Endodermal cell (in vitro differentiated cells): ENCODE data around the gene CCDC102A. TPM values are rescaled to one million over a fixed set of nuclear protein-coding genes. Genes with fewer than 3 reads are reported as not detected.

Experiments
- DNase-seq: peaks from one replicate; pipeline ENCODE4 v3.0.0-alpha.2; 2017
- H3K27ac ChIP-seq: 2 replicates; pipeline ENCODE4 v1.5.1; 2013; ENCODE audit warnings: mild to moderate bottlenecking, low read depth, low read length, moderate library complexity
- H3K27me3 ChIP-seq: 2 replicates; pipeline ENCODE4 v1.6.1; 2013; ENCODE audit warnings: mild to moderate bottlenecking, low read length, moderate library complexity; ENCODE audit not compliant: insufficient read depth, control insufficient read depth, poor library complexity, severe bottlenecking
- H3K36me3 ChIP-seq: 2 replicates; pipeline ENCODE4 v1.7.0; 2013; ENCODE audit warnings: mild to moderate bottlenecking, low read length, moderate library complexity; ENCODE audit not compliant: control insufficient read depth, insufficient read depth
- H3K4me1 ChIP-seq: one replicate; pipeline ENCODE4 v1.7.0; 2013; ENCODE audit warnings: low read length; ENCODE audit not compliant: control insufficient read depth, insufficient read depth
- H3K4me3 ChIP-seq: 2 replicates; pipeline ENCODE4 v1.5.1; 2013; ENCODE audit warnings: mild to moderate bottlenecking, low read length, moderate library complexity
- H3K9ac ChIP-seq: 2 replicates; pipeline ENCODE4 v1.6.1; 2013; ENCODE audit warnings: mild to moderate bottlenecking, low read length, moderate library complexity; ENCODE audit not compliant: poor library complexity, severe bottlenecking; ENCODE audit errors: extremely low read depth
- H3K9me3 ChIP-seq: 2 replicates; pipeline ENCODE4 v1.6.1; 2013; ENCODE audit warnings: mild to moderate bottlenecking, low read length, moderate library complexity; ENCODE audit not compliant: control insufficient read depth
- H3K27ac Mint-ChIP-seq: 2 replicates; pipeline ENCODE4 v1.8.0; 2020; ENCODE audit warnings: mixed read lengths
- H3K27me3 Mint-ChIP-seq: 2 replicates; pipeline ENCODE4 v1.8.0; 2021; ENCODE audit warnings: mild to moderate bottlenecking, mixed read lengths; ENCODE audit not compliant: insufficient read depth
- H3K36me3 Mint-ChIP-seq: 2 replicates; pipeline ENCODE4 v1.8.0; 2020; ENCODE audit warnings: low read depth, mixed read lengths
- H3K4me1 Mint-ChIP-seq: 2 replicates; pipeline ENCODE4 v1.8.0; 2020; ENCODE audit warnings: mixed read lengths
- H3K4me3 Mint-ChIP-seq: 2 replicates; pipeline ENCODE4 v1.8.0; 2020; ENCODE audit warnings: mild to moderate bottlenecking, moderate library complexity, mixed read lengths
- H3K9me3 Mint-ChIP-seq: 2 replicates; pipeline ENCODE4 v1.8.0; 2020; ENCODE audit warnings: mild to moderate bottlenecking, mixed read lengths
- CTCF ChIP-seq: fragments of 200-600 bp; sonication (generic); conservative IDR thresholded peaks from 2 replicates; pipeline ENCODE4 v1.5.0; 2021; ENCODE audit warnings: antibody characterized with exemption, mild to moderate bottlenecking
- WGBS, 2 experiments: methylation state at CpG; one replicate each; pipeline versions ENCODE4 v1.1.5 to v1.1.7; 2013; ENCODE audit warnings: missing lambda C conversion rate in 2 of 2, mixed read lengths in 1 of 2; ENCODE audit not compliant: insufficient coverage in 1 of 2, insufficient read length in 1 of 2; 5-methylcytosine and 5-hydroxymethylcytosine counted together
- total RNA-seq, 2 donors: library from RNA; stranded (reverse); fragmentation: NEBNext Ultra II Directional in 1 of 2; extraction: Animal tissue kit (Norgen Biotek cat#: 25700) in 1 of 2; gene quantifications; 2 replicates in 1 of 2; 3 replicates in 1 of 2; pipeline ENCODE4 v1.2.1, GENCODE V29; 2021

Gene CCDC102A
- total RNA-seq, 2 donors from 2014 or later: 6.7 to 9.8 TPM

GRCh38 chr16:57534881-57535658 is 1.3 kb downstream of the CCDC102A start:
- Histone ChIP-seq H3K36me3 (no peaks in the 10 kb centered on the region), H3K9me3 (no peaks in the 10 kb centered on the region), H3K4me1 (no peaks in the 10 kb centered on the region), H3K27ac (no peak overlapping the region), H3K4me3 (peak overlapping the region; percentile 86), H3K27me3 (peaks cover 1% of the 10 kb centered on the region), H3K9ac (no peak overlapping the region)
- Mint-ChIP-seq H3K9me3 (no peaks in the 10 kb centered on the region), H3K36me3 (peaks cover 4% of the 10 kb centered on the region), H3K27ac (peak overlapping the region; percentile 87), H3K4me1 (peaks cover 50% of the 10 kb centered on the region), H3K27me3 (peaks cover 35% of the 10 kb centered on the region), H3K4me3 (peak overlapping the region; percentile 67)
- TF ChIP-seq CTCF: no peak
- 89 to 98% methylated on average over 7 to 13 of the region's 13 CpGs for WGBS, 2 experiments
- peak; percentile 51 for DNase-seq

GRCh38 chr16:57534337-57534880 is 2.0 kb downstream of the CCDC102A start:
- no peak for TF ChIP-seq CTCF
- H3K27ac Mint-ChIP-seq: no peak overlapping the region
- peak overlapping the region; percentile 67 for H3K4me3 Mint-ChIP-seq
- Histone ChIP-seq H3K27me3 (peaks cover 8% of the 10 kb centered on the region), H3K27ac (no peak overlapping the region), H3K4me1 (no peaks in the 10 kb centered on the region), H3K4me3 (no peak overlapping the region), H3K9ac (no peak overlapping the region), H3K36me3 (no peaks in the 10 kb centered on the region), H3K9me3 (no peaks in the 10 kb centered on the region)
- WGBS, 2 experiments: 90 to 93% methylated on average over 4 to 7 of the region's 7 CpGs
- H3K36me3 Mint-ChIP-seq: peaks cover 4% of the 10 kb centered on the region
- H3K27me3 Mint-ChIP-seq: peaks cover 40% of the 10 kb centered on the region
- peak; percentile 40 for DNase-seq
- H3K4me1 Mint-ChIP-seq: peaks cover 57% of the 10 kb centered on the region
- H3K9me3 Mint-ChIP-seq: no peaks in the 10 kb centered on the region

GRCh38 chr16:57533431-57534336 is 2.7 kb downstream of the CCDC102A start:
- Histone ChIP-seq H3K9me3 (no peaks in the 10 kb centered on the region), H3K27me3 (peaks cover 14% of the 10 kb centered on the region), H3K36me3 (no peaks in the 10 kb centered on the region), H3K9ac (no peak overlapping the region), H3K4me1 (no peaks in the 10 kb centered on the region), H3K27ac (no peak overlapping the region), H3K4me3 (no peak overlapping the region)
- peaks cover 40% of the 10 kb centered on the region for H3K27me3 Mint-ChIP-seq
- H3K36me3 Mint-ChIP-seq: peaks cover 4% of the 10 kb centered on the region
- peaks cover 60% of the 10 kb centered on the region for H3K4me1 Mint-ChIP-seq
- peak overlapping the region; percentile 27 for H3K27ac Mint-ChIP-seq
- WGBS, 2 experiments: 84 to 91% methylated on average over 9 to 19 of the region's 19 CpGs
- peak; percentile 46 for DNase-seq
- no peak for TF ChIP-seq CTCF
- no peaks in the 10 kb centered on the region for H3K9me3 Mint-ChIP-seq
- peak overlapping the region; percentile 67 for H3K4me3 Mint-ChIP-seq
